ENCODE results near the gene THEMIS2.
A peak's percentile ranks its signal among the peaks of the same experiment; 100 is the strongest.
"Not testable (repeated sequence)": the region's sequence is repeated elsewhere in the genome, so short reads cannot be mapped to it uniquely, and the experiment has no call there.

THEMIS2 gene

GRCh38 chr1:27872059-27872801, at the start of gene THEMIS2:
TSS of gene THEMIS2 (plus strand) at chr1:27872544. CDS start at chr1:27872572, 28 bp downstream.
- DNase-seq: peak; percentile 45

DNA sequence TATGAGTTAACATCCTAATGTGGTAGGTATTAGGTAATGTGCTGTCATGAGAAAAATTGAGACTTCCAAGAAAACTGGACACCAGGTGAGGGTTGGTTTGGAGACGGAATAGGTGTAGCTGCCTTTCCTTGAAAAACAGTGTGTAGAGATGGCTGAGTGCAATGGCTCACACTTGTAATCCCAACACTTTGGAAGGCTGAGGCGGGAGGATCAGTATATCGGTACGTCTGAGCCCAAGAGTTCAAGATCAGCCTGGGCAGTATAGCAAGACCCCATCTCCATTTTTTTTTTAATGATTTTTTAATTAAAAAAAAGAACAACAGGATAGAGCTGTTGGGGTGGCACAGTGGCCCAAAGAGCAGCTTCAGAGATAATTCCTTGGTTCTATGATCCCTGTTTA, 48.6 kb upstream of the THEMIS2 start:
- DNase-seq: no peak

GRCh38 chr1:27824411-27824810, 47.9 kb upstream of the THEMIS2 start:
- DNase-seq: no peak

DNA sequence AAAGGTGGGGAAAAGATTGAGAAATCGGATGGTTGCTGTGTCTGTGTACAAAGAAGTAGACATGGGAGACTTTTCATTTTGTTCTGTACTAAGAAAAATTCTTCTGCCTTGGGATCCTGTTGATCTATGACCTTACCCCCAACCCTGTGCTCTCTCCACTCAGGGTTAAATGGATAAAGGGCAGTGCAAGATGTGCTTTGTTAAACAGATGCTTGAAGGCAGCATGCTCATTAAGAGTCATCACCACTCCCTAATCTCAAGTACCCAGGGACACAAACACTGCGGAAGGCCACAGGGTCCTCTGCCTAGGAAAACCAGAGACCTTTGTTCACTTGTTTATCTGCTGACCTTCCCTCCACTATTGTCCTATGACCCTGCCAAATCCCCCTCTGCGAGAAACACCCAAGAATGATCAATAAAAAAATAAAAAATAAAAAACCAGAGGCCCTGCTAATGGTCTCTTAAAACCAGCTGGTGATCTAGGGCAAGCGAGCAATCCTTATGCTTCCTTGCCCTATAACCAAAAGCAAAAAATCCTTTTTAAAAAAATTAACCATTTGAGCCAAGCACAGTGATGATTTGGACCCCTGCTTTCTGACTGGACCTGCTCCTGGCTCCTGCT, 42.9 kb upstream of the THEMIS2 start:
- DNase-seq: not testable (repeated sequence)

- peak; percentile 96 for DNase-seq
Observed at GRCh38 chr1:27830621-27831440, 41.5 kb upstream of the THEMIS2 start, which contains the start of gene PPP1R8. TSS of gene PPP1R8 (plus strand) at chr1:27830782. CDS start at chr1:27830836, 54 bp downstream.

DNA sequence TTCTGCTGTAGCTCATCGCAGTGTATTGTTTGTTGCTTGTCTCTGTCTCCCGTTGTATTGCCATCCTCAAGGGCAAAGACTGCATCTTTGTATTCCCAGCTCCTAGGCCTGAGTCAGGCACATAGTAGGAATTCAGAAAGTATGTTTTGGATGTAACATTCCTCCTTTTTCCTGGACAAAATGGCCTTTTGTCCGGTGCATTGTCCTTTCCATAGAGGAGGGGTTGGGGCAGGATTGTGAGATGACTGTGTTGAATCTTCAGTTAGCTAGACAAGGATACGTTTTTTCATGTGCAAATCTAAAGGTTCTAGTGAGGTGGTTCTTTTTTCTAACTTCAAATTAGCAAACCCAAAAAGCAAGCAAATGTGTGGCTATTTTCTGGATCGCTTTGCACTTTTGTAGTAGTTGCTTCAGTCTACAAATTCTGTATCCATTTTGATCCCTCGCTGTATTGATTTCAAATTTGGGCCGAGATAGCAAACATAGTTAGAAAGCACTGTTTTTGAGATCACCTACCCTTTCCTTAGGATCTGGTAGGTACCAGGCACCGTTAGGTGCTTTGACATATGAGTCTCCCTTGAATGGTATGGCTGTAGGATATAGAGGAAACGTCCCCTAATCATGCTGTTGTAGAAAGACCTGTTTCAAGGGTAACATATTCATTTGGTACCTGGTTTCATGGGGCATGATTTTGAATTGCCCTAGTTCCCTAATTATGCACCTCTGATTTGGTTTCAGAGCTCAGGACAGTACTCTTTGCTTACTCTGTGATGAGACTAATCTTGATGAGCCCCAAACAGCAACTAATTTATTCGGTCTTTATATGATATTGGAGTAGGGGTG, 40.6 kb upstream of the THEMIS2 start:
- no peak for DNase-seq

GRCh38 chr1:27832762-27833161, 39.6 kb upstream of the THEMIS2 start:
- no peak for DNase-seq

GRCh38 chr1:27833470-27833869, 38.9 kb upstream of the THEMIS2 start:
- no peak for DNase-seq

- no peak for DNase-seq
Observed at GRCh38 chr1:27835046-27835445, 37.3 kb upstream of the THEMIS2 start.

DNA sequence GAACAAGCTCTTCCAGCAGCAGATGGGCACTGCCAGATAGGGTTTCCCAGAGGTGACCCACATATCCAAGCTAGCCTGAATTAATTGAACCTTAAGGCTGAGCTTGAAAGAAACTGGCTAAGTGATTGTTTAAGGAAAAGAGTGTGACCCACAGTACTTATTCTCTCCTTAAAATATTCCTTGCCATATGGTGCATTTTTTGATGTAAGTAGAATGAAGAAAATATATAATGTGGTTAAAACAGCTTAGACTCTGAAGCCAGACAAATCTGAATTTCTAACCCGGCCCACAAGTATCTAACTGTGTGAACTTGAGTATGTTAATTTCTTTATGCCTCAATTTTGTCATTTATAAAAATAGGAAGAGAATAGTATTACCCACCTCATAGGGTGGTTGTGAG, 36.8 kb upstream of the THEMIS2 start:
- DNase-seq: no peak

DNA sequence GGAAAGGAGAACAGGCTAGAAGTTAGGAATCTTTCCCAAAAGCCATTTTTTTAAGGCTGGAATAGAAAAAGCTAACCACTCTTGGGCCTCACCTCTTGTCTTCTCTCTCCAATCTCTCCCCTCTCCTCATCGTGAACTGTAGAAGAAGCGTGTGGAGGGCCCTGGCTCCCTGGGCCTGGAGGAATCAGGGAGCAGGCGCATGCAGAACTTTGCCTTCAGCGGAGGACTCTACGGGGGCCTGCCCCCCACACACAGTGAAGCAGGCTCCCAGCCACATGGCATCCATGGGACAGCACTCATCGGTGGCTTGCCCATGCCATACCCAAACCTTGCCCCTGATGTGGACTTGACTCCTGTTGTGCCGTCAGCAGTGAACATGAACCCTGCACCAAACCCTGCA, 22.4 kb upstream of the THEMIS2 start:
- no peak for DNase-seq

DNA sequence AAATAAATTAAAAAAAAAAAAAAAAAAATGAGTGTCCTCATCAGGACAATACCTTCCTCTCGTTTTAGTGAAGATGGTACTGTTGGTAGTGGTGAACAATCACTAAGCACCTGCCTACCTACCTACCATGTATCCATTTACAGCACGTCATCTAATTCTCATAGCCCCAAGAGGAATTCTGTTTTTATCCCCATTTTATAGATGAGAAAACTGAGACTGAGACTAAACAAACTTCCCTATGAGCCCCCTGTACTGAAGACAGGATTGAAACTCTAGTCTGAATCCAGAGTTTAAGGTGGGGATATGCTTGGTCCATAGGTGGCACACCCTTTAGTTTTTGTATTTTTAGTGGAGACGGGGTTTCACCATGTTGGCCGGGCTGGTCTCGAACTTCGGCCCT, 17.3 kb upstream of the THEMIS2 start:
- no peak for DNase-seq

- no peak for DNase-seq
Observed at GRCh38 chr1:27856561-27857343, 15.6 kb upstream of the THEMIS2 start.

DNA sequence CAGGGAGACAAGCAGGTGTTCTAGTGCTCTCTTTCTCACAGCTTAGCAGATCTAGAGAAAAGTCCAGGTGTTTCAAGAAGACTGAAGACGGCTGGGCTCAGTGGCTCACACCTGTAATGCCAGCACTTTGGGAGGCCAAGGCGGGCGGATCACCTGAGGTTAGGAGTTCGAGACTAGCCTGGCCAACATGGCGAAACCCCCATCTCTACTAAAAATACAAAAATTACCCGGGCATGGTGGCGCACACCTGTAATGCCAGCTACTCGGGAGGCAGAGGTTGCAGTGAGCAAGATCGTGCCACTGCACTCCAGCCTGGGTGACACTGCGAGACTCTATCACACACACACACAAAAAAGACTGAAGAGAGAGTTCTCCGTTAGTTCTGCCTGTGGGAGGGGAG, 14.8 kb upstream of the THEMIS2 start:
- not testable (repeated sequence) for DNase-seq

DNA sequence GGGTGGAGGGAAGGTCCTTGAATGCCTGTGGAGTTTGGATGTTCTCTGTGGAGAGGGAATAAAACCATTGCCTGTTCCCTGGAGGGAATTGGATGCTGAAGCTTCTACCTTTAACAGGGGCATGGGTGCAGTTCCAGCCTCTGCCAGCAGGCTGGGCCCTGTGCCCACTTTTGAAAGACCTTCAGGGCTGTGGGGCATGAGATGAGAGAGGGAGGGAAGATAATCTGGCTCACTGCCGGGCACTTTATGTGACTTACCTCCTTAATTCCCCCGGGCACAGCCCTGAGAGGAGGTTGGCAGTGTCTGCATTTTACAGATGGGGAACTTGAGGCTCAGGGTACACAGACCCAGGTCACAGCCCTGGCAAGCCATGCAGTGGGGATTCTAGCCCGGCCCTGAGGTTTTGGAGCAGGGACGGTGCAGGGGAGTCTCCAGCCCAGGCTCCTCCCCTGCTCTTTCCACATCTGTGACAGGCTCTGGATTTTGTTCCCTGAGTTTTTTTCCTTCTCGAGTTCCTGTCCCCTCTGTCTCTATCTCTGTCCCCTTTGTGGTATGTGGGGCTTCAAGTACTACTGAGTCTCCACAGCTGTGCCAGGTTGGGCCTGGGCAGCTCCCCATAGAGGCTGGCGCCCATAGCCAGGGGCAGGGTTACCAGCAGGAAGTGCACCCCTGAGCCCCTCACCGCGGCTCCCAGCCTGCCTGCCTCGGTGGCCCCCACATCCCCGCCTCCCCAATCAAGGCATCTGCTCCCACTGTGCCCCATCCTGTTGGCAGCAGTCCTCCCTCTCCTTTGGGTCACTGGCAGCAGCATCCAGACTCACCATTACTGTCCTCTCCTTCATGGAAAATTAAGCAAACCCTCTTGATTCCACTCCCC, 14.0 kb upstream of the THEMIS2 start:
- DNase-seq: peak; percentile 47

GRCh38 chr1:27858949-27859576, 13.3 kb upstream of the THEMIS2 start:
- DNase-seq: no peak

- DNase-seq: no peak
Observed at GRCh38 chr1:27861436-27861835, 10.9 kb upstream of the THEMIS2 start.

GRCh38 chr1:27862004-27862403, 10.3 kb upstream of the THEMIS2 start:
- no peak for DNase-seq

GRCh38 chr1:27862671-27863537, 9.4 kb upstream of the THEMIS2 start:
- DNase-seq: no peak
